GM10266 (cell line): Measurements from ENCODE around the gene EMC7.

Source experiments
- DNase-seq: peaks from one replicate; pipeline ENCODE4 v3.0.0; 2012; ENCODE audit errors: extremely low spot score
- TF ChIP-seq, protein P1 (sequence below): IDR thresholded peaks from 2 replicates; pipeline ENCODE4 v1.5.1; 2012; ENCODE audit warnings: mild to moderate bottlenecking, low read depth; ENCODE audit not compliant: control insufficient read depth, insufficient read depth; ENCODE audit errors: missing control alignments

The EMC7 gene

GRCh38 chr15:34101366-34102174, at the start of gene EMC7, which contains the start of gene PGBD4:
TSS of gene EMC7 (minus strand) at chr15:34101862. CDS start at chr15:34101839, 23 bp downstream.
TSS of gene PGBD4 (plus strand) at chr15:34102083. CDS start at chr15:34102532, 449 bp downstream.
- DNase-seq = peak; percentile 86

GRCh38 chr15:34147371-34148140, 45.9 kb upstream of the EMC7 start:
- no peak for DNase-seq

More at GRCh38 chr15:34101366-34102174, at the start of gene EMC7, which contains the start of gene PGBD4:
- TF ChIP-seq, protein P1, sequence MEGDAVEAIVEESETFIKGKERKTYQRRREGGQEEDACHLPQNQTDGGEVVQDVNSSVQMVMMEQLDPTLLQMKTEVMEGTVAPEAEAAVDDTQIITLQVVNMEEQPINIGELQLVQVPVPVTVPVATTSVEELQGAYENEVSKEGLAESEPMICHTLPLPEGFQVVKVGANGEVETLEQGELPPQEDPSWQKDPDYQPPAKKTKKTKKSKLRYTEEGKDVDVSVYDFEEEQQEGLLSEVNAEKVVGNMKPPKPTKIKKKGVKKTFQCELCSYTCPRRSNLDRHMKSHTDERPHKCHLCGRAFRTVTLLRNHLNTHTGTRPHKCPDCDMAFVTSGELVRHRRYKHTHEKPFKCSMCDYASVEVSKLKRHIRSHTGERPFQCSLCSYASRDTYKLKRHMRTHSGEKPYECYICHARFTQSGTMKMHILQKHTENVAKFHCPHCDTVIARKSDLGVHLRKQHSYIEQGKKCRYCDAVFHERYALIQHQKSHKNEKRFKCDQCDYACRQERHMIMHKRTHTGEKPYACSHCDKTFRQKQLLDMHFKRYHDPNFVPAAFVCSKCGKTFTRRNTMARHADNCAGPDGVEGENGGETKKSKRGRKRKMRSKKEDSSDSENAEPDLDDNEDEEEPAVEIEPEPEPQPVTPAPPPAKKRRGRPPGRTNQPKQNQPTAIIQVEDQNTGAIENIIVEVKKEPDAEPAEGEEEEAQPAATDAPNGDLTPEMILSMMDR = no peak

GRCh38 chr15:34133511-34133910, 31.8 kb upstream of the EMC7 start:
- no peak for DNase-seq
- TF ChIP-seq, protein P1 = no peak

More at GRCh38 chr15:34147371-34148140, 45.9 kb upstream of the EMC7 start:
- TF ChIP-seq, protein P1 = no peak

DNA sequence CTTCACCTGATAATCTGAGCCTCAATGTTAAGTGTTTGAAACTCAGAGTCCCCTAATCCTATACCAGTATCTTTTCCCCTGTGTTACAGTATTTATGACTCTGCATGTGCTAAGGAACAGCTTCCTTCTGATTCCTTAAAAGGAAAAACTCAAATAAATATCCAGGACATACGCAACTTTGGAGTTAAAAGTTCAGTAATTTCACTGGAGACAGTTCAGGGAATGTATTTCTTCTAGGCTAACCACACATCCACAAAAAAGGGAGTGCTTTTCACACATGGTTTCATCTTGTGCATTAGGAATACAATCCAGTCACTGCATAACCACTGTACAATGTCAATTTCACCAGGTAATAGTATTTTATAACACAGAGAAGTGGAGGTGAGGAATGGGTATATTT, 31.2 kb upstream of the EMC7 start:
- TF ChIP-seq, protein P1 = no peak
- DNase-seq = no peak

- TF ChIP-seq, protein P1 = no peak
- DNase-seq = no peak
These were observed 27.2 kb upstream of the EMC7 start for GRCh38 chr15:34128898-34129297.

DNA sequence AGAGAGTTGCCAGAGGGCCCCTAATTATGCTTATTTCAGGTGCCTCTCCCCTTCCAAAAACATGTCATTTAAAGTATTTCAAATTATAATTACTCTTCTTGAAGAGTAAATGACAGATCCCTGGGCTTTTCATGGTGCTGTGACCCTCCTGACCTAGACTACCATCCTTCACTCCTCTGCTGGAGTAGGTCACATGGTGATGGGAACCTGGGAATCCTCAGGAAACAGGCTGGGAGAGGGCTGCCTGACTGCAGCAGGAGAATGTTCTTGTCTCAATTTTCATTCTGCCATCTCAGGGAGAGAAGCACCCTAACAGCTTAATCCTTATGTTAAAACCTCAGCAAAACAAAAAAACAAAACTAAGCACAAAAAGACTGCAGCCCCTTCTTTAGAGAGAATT, 24.9 kb upstream of the EMC7 start:
- no peak for DNase-seq
- TF ChIP-seq, protein P1 = no peak

DNA sequence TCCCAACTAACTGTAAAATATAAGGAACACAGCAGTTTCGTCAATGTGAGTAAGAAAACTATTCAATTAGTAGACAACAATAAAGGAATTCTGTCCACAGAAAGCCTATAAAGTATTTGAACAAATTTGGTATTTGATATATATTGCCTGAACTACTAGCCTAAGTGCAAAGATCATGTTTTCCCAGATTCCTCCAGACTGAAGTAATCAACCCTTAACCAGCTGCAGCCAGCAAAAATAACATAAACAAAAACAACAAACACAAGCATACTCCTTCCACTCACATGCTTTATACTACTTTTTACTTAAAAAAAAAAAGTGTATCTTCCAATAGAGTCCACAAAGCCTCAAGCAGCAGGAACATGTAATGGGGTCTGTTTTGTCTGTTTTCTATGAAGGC, 24.3 kb upstream of the EMC7 start:
- no peak for DNase-seq
- TF ChIP-seq, protein P1 = no peak
